Measurements from ENCODE around the gene PCDHA10.
"Not testable (repeated sequence)": the region's sequence is repeated elsewhere in the genome, so short reads cannot be mapped to it uniquely, and the experiment has no call there.

Gene PCDHA10

GRCh38 chr5:140855772-140856674, at the start of gene PCDHA10:
TSS of gene PCDHA10 (plus strand) at chr5:140855897. CDS start at chr5:140856049, 152 bp downstream.
- no peak within 1 kb of the TSS for H3K4me3 Mint-ChIP-seq
- H3K4me1 Mint-ChIP-seq (ENCODE audit: low read depth) = no peaks in the 10 kb centered on the region
- no peaks in the 10 kb centered on the region for H3K27me3 Mint-ChIP-seq (ENCODE audit: low read depth)
- H3K27ac Mint-ChIP-seq = no peak within 1 kb of the TSS
- peaks cover 40% of the 10 kb centered on the region for H3K9me3 Mint-ChIP-seq
- peaks cover 2% of the 10 kb centered on the region for H3K36me3 Mint-ChIP-seq (ENCODE audit: low read depth)

- H3K36me3 Mint-ChIP-seq (ENCODE audit: low read depth) = peaks cover 1% of the 10 kb centered on the region
- peaks cover 31% of the 10 kb centered on the region for H3K9me3 Mint-ChIP-seq
- H3K27ac Mint-ChIP-seq = no peak within 1 kb of the TSS
- no peaks in the 10 kb centered on the region for H3K27me3 Mint-ChIP-seq (ENCODE audit: low read depth)
- H3K4me1 Mint-ChIP-seq (ENCODE audit: low read depth) = no peaks in the 10 kb centered on the region
- H3K4me3 Mint-ChIP-seq = no peak within 1 kb of the TSS
Measured at GRCh38 chr5:140806834-140807775, 48.6 kb upstream of the PCDHA10 start, which contains the start of gene PCDHA4. TSS of gene PCDHA4 (plus strand) at chr5:140807068.

- H3K27ac Mint-ChIP-seq; H3K27me3 Mint-ChIP-seq (ENCODE audit: low read depth); H3K4me3 Mint-ChIP-seq; H3K36me3 Mint-ChIP-seq (ENCODE audit: low read depth); H3K4me1 Mint-ChIP-seq (ENCODE audit: low read depth): not testable (repeated sequence)
- peaks cover 41% of the 10 kb centered on the region for H3K9me3 Mint-ChIP-seq
Measured at GRCh38 chr5:140808241-140808888, 47.3 kb upstream of the PCDHA10 start.

GRCh38 chr5:140808889-140809291, 46.8 kb upstream of the PCDHA10 start:
- Mint-ChIP-seq H3K9me3 (peaks cover 40% of the 10 kb centered on the region), H3K36me3 (ENCODE audit: low read depth) (peaks cover 1% of the 10 kb centered on the region), H3K27me3 (ENCODE audit: low read depth) (no peaks in the 10 kb centered on the region), H3K4me3 (no peak overlapping the region), H3K4me1 (ENCODE audit: low read depth) (no peaks in the 10 kb centered on the region), H3K27ac (no peak overlapping the region)

GRCh38 chr5:140821375-140822280, 34.1 kb upstream of the PCDHA10 start, which contains the start of gene PCDHA5:
TSS of gene PCDHA5 (plus strand) at chr5:140821613.
- Mint-ChIP-seq H3K4me1 (ENCODE audit: low read depth) (no peaks in the 10 kb centered on the region), H3K27ac (no peak within 1 kb of the TSS), H3K9me3 (peaks cover 23% of the 10 kb centered on the region), H3K36me3 (ENCODE audit: low read depth) (no peaks in the 10 kb centered on the region), H3K4me3 (no peak within 1 kb of the TSS), H3K27me3 (ENCODE audit: low read depth) (no peaks in the 10 kb centered on the region)

GRCh38 chr5:140822281-140822629, 33.4 kb upstream of the PCDHA10 start:
- H3K9me3 Mint-ChIP-seq = peaks cover 28% of the 10 kb centered on the region
- no peaks in the 10 kb centered on the region for H3K4me1 Mint-ChIP-seq (ENCODE audit: low read depth)

GRCh38 chr5:140822969-140823368, 32.7 kb upstream of the PCDHA10 start:
- not testable (repeated sequence) for H3K27me3 Mint-ChIP-seq (ENCODE audit: low read depth); H3K27ac Mint-ChIP-seq

More at GRCh38 chr5:140822281-140822629, 33.4 kb upstream of the PCDHA10 start:
- Mint-ChIP-seq H3K36me3 (ENCODE audit: low read depth) (no peaks in the 10 kb centered on the region), H3K27ac (no peak overlapping the region), H3K4me3 (no peak overlapping the region), H3K27me3 (ENCODE audit: low read depth) (no peaks in the 10 kb centered on the region)

GRCh38 chr5:140823475-140823874, 32.2 kb upstream of the PCDHA10 start:
- Mint-ChIP-seq H3K4me1 (ENCODE audit: low read depth) (no peaks in the 10 kb centered on the region), H3K9me3 (peaks cover 27% of the 10 kb centered on the region)

More at GRCh38 chr5:140822969-140823368, 32.7 kb upstream of the PCDHA10 start:
- H3K4me1 Mint-ChIP-seq (ENCODE audit: low read depth); H3K36me3 Mint-ChIP-seq (ENCODE audit: low read depth); H3K4me3 Mint-ChIP-seq: not testable (repeated sequence)
- H3K9me3 Mint-ChIP-seq = peaks cover 27% of the 10 kb centered on the region

GRCh38 chr5:140827704-140828361, 27.9 kb upstream of the PCDHA10 start, which contains the start of gene PCDHA6:
TSS of gene PCDHA6 (plus strand) at chr5:140827960. CDS start at chr5:140828092, 132 bp downstream.
- Mint-ChIP-seq H3K9me3 (peaks cover 36% of the 10 kb centered on the region), H3K4me3 (no peak within 1 kb of the TSS), H3K36me3 (ENCODE audit: low read depth) (peaks cover 3% of the 10 kb centered on the region), H3K4me1 (ENCODE audit: low read depth) (no peaks in the 10 kb centered on the region), H3K27me3 (ENCODE audit: low read depth) (no peaks in the 10 kb centered on the region), H3K27ac (peak within 1 kb of the TSS; percentile 36)

More at GRCh38 chr5:140823475-140823874, 32.2 kb upstream of the PCDHA10 start:
- Mint-ChIP-seq H3K27ac (no peak overlapping the region), H3K27me3 (ENCODE audit: low read depth) (no peaks in the 10 kb centered on the region), H3K4me3 (no peak overlapping the region), H3K36me3 (ENCODE audit: low read depth) (peaks cover under 1% of the 10 kb centered on the region)

GRCh38 chr5:140828362-140828737, 27.3 kb upstream of the PCDHA10 start:
- Mint-ChIP-seq H3K9me3 (peaks cover 39% of the 10 kb centered on the region), H3K27ac (peak overlapping the region; percentile 36)

GRCh38 chr5:140829511-140830501, 25.9 kb upstream of the PCDHA10 start:
- not testable (repeated sequence) for H3K36me3 Mint-ChIP-seq (ENCODE audit: low read depth); H3K27me3 Mint-ChIP-seq (ENCODE audit: low read depth); H3K27ac Mint-ChIP-seq; H3K4me1 Mint-ChIP-seq (ENCODE audit: low read depth); H3K4me3 Mint-ChIP-seq
- peaks cover 47% of the 10 kb centered on the region for H3K9me3 Mint-ChIP-seq

More at GRCh38 chr5:140828362-140828737, 27.3 kb upstream of the PCDHA10 start:
- H3K4me1 Mint-ChIP-seq (ENCODE audit: low read depth) = no peaks in the 10 kb centered on the region
- H3K27me3 Mint-ChIP-seq (ENCODE audit: low read depth) = no peaks in the 10 kb centered on the region
- no peak overlapping the region for H3K4me3 Mint-ChIP-seq
- peaks cover 3% of the 10 kb centered on the region for H3K36me3 Mint-ChIP-seq (ENCODE audit: low read depth)

GRCh38 chr5:140833993-140834392, 21.7 kb upstream of the PCDHA10 start, which contains the start of gene PCDHA7:
TSS of gene PCDHA7 (plus strand) at chr5:140834269. CDS start at chr5:140834384, 115 bp downstream.
- Mint-ChIP-seq H3K36me3 (ENCODE audit: low read depth) (no peaks in the 10 kb centered on the region), H3K27me3 (ENCODE audit: low read depth) (no peaks in the 10 kb centered on the region), H3K27ac (no peak within 1 kb of the TSS), H3K9me3 (peaks cover 29% of the 10 kb centered on the region), H3K4me3 (no peak within 1 kb of the TSS), H3K4me1 (ENCODE audit: low read depth) (no peaks in the 10 kb centered on the region)
